ENCODE data around the gene ONECUT2. TPM values are rescaled to one million over a fixed set of nuclear protein-coding genes. Genes with fewer than 3 reads are reported as not detected.

Gene ONECUT2
- total and polyA plus RNA-seq, 7 donors, result under 0.01 to 0.03 TPM; not detected in 5

DNA sequence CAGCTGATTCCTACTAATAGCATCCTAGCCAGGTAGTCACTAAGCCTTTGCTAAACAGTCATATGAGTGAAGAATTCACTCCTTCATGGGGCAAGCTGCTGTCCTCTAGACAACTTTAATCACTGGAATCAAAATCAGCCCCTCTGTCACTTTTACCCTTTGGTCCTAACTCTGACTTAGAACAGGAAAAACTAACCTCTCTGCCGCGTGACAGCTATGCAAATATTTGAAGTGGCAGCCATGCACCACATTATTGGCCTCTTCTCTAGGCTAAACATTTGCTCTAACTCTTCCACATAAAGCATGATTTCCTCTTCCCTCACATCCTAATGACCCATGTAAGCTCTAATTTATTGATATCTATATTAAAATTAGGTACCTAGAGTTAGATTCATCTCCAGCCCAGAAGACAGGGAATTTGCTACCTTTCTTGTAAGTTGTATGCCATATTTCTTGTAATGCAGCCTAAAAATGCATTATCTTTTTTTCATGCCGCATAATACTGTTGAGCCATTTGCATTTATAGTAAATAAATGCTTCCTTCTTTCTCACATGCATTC lies 12.8 kb upstream of the ONECUT2 start:
- WGBS, 2 donors, result 24 to 57% methylated on average over 3 of the region's 3 CpGs
- TF ChIP-seq POLR2AphosphoS5 (IDR thresholded peaks at IDR 0.05) (no peak), EP300 (IDR thresholded peaks at IDR 0.05) (no peak)

DNA sequence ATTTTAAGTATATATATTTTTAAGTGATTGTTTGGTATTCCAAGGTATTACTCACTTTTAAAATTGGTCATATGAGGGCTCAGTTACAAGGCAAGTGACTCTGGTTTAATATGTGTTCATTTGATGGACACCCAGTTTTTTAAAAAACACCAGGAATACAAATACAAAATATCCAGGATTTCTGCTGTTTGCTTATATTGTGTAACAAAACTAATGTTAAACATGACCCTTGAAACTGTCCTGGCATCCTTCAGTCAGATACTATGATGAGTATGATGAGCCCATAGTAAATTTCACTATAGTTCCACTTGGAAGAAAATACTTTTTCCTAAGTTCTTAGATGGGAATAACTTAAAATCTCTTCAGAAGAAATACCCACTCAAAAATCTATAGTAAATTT lies 11.4 kb upstream of the ONECUT2 start:
- Histone ChIP-seq H3K36me3 (no peaks in the 10 kb centered on the region), H3K27me3 (peaks cover 24 to 82% (median 26%) of the 10 kb centered on the region in 3 donors), H3K27ac (no peak overlapping the region), H3K4me3 (no peak overlapping the region), H3K9me3 (peaks cover 0 to 6% (median 2%) of the 10 kb centered on the region in 4 donors), H3K4me1 (peaks cover 0 to 16% (median 14%) of the 10 kb centered on the region in 4 donors)
- no peak for TF ChIP-seq POLR2AphosphoS5 (IDR thresholded peaks at IDR 0.05)
- TF ChIP-seq, protein P1, sequence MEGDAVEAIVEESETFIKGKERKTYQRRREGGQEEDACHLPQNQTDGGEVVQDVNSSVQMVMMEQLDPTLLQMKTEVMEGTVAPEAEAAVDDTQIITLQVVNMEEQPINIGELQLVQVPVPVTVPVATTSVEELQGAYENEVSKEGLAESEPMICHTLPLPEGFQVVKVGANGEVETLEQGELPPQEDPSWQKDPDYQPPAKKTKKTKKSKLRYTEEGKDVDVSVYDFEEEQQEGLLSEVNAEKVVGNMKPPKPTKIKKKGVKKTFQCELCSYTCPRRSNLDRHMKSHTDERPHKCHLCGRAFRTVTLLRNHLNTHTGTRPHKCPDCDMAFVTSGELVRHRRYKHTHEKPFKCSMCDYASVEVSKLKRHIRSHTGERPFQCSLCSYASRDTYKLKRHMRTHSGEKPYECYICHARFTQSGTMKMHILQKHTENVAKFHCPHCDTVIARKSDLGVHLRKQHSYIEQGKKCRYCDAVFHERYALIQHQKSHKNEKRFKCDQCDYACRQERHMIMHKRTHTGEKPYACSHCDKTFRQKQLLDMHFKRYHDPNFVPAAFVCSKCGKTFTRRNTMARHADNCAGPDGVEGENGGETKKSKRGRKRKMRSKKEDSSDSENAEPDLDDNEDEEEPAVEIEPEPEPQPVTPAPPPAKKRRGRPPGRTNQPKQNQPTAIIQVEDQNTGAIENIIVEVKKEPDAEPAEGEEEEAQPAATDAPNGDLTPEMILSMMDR (IDR thresholded peaks at IDR 0.05), result no peak
- no peak for TF ChIP-seq POLR2A (IDR thresholded peaks at IDR 0.05)
- TF ChIP-seq EP300 (IDR thresholded peaks at IDR 0.05), result no peak
- no peak for DNase-seq
- intact Hi-C loops (cut with DNase I), result no loop called here

More for the DNA sequence above, 12.8 kb upstream of the ONECUT2 start:
- Histone ChIP-seq H3K4me1 (peaks cover 0 to 2% (median 0%) of the 10 kb centered on the region in 4 donors), H3K27ac (no peak overlapping the region), H3K4me3 (no peak overlapping the region), H3K9me3 (peaks cover 0 to 3% (median 0%) of the 10 kb centered on the region in 4 donors), H3K36me3 (no peaks in the 10 kb centered on the region), H3K27me3 (peaks cover 10 to 68% (median 12%) of the 10 kb centered on the region in 3 donors)
- intact Hi-C loops (cut with DNase I), result no loop called here
- no peak for DNase-seq

DNA sequence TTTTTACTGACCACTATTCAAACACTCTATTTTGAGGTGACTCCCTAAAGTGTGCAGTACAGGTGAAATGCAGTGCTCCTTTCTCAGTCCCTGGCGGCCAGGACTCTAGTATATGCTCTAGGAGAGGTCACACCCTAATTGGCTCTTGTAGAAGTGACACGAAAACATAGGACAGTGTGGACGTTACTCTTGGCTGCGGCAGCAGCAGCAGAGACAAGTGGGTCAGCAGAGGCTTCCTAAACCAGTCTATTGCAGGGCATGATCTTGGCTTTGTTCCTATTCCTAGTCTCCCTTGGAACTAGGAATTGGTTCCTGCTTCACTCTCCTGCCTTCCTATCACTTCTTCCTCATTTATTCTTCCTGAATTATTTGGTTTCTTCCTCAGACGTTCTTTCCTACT lies 10.1 kb upstream of the ONECUT2 start:
- no peak for DNase-seq
- no peaks in the 10 kb centered on the region for H3K36me3 ChIP-seq
- intact Hi-C loops (cut with DNase I), result no loop called here
- no peak for TF ChIP-seq EP300 (IDR thresholded peaks at IDR 0.05)
- TF ChIP-seq, protein P1 (IDR thresholded peaks at IDR 0.05), result no peak
- no peak for TF ChIP-seq POLR2AphosphoS5 (IDR thresholded peaks at IDR 0.05)
- TF ChIP-seq POLR2A (IDR thresholded peaks at IDR 0.05), result no peak
- no peak overlapping the region for H3K4me3 ChIP-seq
- peaks cover 0 to 23% (median 16%) of the 10 kb centered on the region in 4 donors for H3K4me1 ChIP-seq
- H3K9me3 ChIP-seq, result peaks cover 0 to 6% (median 2%) of the 10 kb centered on the region in 4 donors
- peaks cover 29 to 85% (median 35%) of the 10 kb centered on the region in 3 donors for H3K27me3 ChIP-seq
- 78 to 83% methylated on average over 5 of the region's 5 CpGs for WGBS, 2 donors
- no peak overlapping the region for H3K27ac ChIP-seq

DNA sequence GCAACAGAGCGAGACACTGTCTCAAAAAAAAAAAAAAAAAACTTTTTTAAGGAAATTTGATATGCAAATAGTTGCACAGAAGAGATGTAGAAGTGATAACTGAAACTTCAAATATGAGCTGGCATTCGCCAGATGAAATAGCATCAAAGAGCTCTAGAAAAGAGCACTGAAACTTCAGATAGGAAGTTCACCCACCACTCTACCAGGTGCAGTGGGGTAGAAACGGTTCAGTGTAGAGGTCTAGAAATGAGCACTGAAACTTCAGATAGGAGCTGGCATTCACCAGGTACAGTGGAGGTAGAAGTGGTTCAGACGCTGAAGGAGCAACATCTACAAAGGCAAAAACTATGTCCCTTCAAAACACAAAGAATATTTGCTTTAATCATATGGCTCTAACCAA lies 9.0 kb upstream of the ONECUT2 start:
- Histone ChIP-seq H3K4me3 (no peak overlapping the region), H3K4me1 (peaks cover 0 to 24% (median 16%) of the 10 kb centered on the region in 4 donors), H3K9me3 (peaks cover 0 to 6% (median under 1%) of the 10 kb centered on the region in 4 donors), H3K27me3 (peaks cover 37 to 89% (median 46%) of the 10 kb centered on the region in 3 donors), H3K36me3 (no peaks in the 10 kb centered on the region), H3K27ac (no peak overlapping the region)
- no peak for DNase-seq
- TF ChIP-seq POLR2A (IDR thresholded peaks at IDR 0.05), result no peak
- TF ChIP-seq POLR2AphosphoS5 (IDR thresholded peaks at IDR 0.05), result no peak
- no peak for TF ChIP-seq EP300 (IDR thresholded peaks at IDR 0.05)
- TF ChIP-seq, protein P1 (IDR thresholded peaks at IDR 0.05), result no peak
- 66 to 82% methylated on average over 4 of the region's 4 CpGs for WGBS, 2 donors
- intact Hi-C loops (cut with DNase I), result no loop called here

DNA sequence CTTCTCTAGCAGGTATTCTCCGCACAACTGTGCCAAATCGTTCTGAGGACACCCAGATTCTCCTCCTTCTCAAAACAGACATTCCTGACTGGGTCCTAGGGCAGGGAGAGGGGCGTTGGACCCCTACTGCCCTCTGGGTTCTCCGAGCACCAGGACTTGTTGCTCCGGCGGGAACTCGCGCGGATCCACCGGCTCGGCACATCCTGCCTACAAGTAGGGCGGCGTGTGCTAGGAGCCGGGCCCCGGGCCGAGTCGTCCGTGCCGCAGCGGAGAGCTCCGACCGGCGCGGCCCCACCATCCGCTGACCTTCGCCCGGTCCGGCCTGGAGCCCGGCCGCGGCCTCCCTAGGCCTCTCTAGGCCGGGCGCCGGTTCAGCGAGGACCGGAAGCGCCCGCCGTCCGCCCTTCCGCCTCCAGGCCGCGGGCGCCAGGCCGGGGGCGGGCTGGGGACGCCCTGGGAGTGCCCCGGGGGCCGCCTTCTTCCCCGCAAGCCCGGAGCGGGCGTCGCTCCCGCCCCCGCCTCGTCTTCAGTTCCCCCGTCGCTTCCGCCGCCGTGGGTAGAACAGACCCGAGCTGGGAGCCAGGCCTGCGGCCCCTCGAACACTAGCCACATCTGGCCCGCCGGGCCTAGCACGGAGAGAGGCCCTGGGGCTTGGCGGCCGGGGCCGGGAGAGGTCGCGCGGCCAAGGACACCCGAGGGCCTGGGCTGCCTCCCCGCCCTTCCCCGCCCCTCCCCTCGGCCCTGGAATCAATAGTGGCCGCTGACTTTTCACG lies 7.6 kb upstream of the ONECUT2 start:
- H3K4me3 ChIP-seq, result peak overlapping the region in 3 of 4 donors; percentile 21 to 37 (median 36)
- H3K27me3 ChIP-seq, result peaks cover 44 to 96% (median 61%) of the 10 kb centered on the region in 3 donors
- peaks cover 0 to 24% (median 16%) of the 10 kb centered on the region in 4 donors for H3K4me1 ChIP-seq
- no peaks in the 10 kb centered on the region for H3K36me3 ChIP-seq
- WGBS, 2 donors, result 8 to 14% methylated on average over 80 of the region's 80 CpGs
- intact Hi-C loops (cut with DNase I), result no loop called here
- no peak overlapping the region for H3K27ac ChIP-seq
- peaks cover 0 to 6% (median under 1%) of the 10 kb centered on the region in 4 donors for H3K9me3 ChIP-seq
- DNase-seq, result no peak
- TF ChIP-seq POLR2A (IDR thresholded peaks at IDR 0.05) (no peak), POLR2AphosphoS5 (IDR thresholded peaks at IDR 0.05) (no peak)
- TF ChIP-seq, protein P1 (IDR thresholded peaks at IDR 0.05), result no peak

Measured in sigmoid colon (tissue), 7 donors.